Right renal cortex interstitium (tissue), 3 donors: ENCODE data around the gene NAV2. TPM values are rescaled to one million over a fixed set of nuclear protein-coding genes. Genes with fewer than 3 reads are reported as not detected.

ENCODE experiments used
- DNase-seq, 3 donors: peaks; one replicate each; pipeline ENCODE4 v3.0.0-alpha.2; 2013; ENCODE audit warnings: low read depth in 3 of 3, low spot score in 2 of 3
- polyA plus RNA-seq, 3 donors: library from polyadenylated mRNA; unstranded; fragments of 120-200 nt; gene quantifications; one replicate each; pipeline ENCODE4 v1.2.1, GENCODE V29; 2013; ENCODE audit not compliant: insufficient read length in 3 of 3

Gene NAV2
- polyA plus RNA-seq, 3 donors = 32.9 to 38.0 (median 34.6) TPM

- no peak for DNase-seq
Observed at GRCh38 chr11:19849947-19850593, 137.4 kb downstream of the NAV2 start.

GRCh38 chr11:19852288-19852687 is 139.7 kb downstream of the NAV2 start:
- no peak for DNase-seq

- DNase-seq = no peak
Observed at GRCh38 chr11:19853016-19853415, 140.4 kb downstream of the NAV2 start.

- no peak for DNase-seq
Observed at GRCh38 chr11:19853920-19854319, 141.3 kb downstream of the NAV2 start.

GRCh38 chr11:19861171-19861570 is 148.5 kb downstream of the NAV2 start:
- DNase-seq = no peak

- DNase-seq = no peak
Observed at GRCh38 chr11:19862091-19862490, 149.5 kb downstream of the NAV2 start.

GRCh38 chr11:19864141-19865140 is 151.8 kb downstream of the NAV2 start:
- no peak for DNase-seq

- no peak for DNase-seq
Observed at GRCh38 chr11:19866037-19866436, 153.4 kb downstream of the NAV2 start.

GRCh38 chr11:19866521-19866920 is 153.9 kb downstream of the NAV2 start:
- DNase-seq = no peak

GRCh38 chr11:19867064-19867463 is 154.4 kb downstream of the NAV2 start:
- DNase-seq = no peak

- no peak for DNase-seq
Observed at GRCh38 chr11:19868281-19868821, 155.7 kb downstream of the NAV2 start.

- no peak for DNase-seq
Observed at GRCh38 chr11:19868871-19869270, 156.2 kb downstream of the NAV2 start.

- no peak for DNase-seq
Observed at GRCh38 chr11:19869466-19869865, 156.8 kb downstream of the NAV2 start.

GRCh38 chr11:19869946-19870589 is 157.4 kb downstream of the NAV2 start:
- DNase-seq = no peak

GRCh38 chr11:19871531-19871930 is 158.9 kb downstream of the NAV2 start:
- DNase-seq = no peak

- no peak for DNase-seq
Observed at GRCh38 chr11:19872512-19873145, 160.0 kb downstream of the NAV2 start.

- DNase-seq = no peak
Observed at GRCh38 chr11:19873730-19874129, 161.1 kb downstream of the NAV2 start.

GRCh38 chr11:19874266-19874665 is 161.6 kb downstream of the NAV2 start:
- DNase-seq = no peak

GRCh38 chr11:19876750-19877149 is 164.1 kb downstream of the NAV2 start:
- no peak for DNase-seq

GRCh38 chr11:19878520-19878919 is 165.9 kb downstream of the NAV2 start:
- DNase-seq = no peak
